Measurements from ENCODE around the gene SLC26A2.
A peak's percentile ranks its signal among the peaks of the same experiment; 100 is the strongest.

Gene SLC26A2

GRCh38 chr5:149960272-149961185 lies at the start of gene SLC26A2:
TSS of gene SLC26A2 (plus strand) at chr5:149960758. CDS start at chr5:149977653, 16,895 bp downstream.
- peak; percentile 81 for DNase-seq

DNA sequence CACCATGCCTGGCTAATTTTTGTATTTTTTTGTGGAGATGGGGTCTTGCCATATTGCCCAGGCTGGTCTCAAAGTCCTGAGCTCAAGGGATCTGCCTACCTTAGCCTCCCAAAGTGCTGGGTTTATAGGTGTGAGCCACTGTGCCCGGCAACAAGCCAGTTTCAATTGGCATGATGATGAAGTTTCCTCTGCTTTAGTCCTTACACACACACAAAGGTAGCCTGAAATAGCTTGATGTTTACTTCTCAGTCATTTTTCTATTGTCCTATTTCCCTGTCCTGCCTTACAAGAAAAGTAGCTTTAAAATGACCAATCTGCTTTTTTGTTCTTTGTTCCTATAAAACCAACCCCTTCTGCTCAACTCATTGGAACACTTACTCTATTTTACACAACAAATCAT lies 49.5 kb upstream of the SLC26A2 start:
- DNase-seq: no peak

DNA sequence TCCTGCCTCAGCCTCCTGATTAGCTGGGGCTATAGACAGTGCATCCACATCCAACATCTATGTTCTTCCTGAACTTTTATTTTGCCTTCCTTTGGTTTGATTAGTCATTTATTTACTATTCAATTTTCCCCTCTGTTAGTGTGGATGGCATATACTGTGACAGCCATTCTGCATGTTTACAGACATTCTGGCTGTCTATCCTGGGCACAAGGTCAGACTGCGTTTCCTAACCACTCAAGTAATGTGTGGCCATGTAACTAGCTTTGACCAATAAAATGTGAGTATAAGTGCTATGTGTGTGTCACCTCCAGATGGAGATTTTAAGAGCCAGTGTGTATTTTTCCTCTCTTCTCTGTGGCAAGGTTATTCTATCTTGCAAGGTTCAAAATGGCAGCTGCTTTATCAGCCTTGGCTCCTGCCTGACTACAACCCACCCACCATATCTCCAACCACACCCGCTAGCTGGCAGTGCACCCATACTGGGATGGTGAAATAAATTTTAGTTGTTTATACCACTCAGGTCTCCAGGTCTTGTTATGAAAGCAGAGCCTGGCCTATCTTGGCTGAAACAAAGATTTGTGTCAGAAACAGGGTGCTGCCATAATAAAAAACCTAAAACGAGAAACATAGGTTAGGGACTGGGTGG lies 48.2 kb upstream of the SLC26A2 start:
- DNase-seq: no peak

DNA sequence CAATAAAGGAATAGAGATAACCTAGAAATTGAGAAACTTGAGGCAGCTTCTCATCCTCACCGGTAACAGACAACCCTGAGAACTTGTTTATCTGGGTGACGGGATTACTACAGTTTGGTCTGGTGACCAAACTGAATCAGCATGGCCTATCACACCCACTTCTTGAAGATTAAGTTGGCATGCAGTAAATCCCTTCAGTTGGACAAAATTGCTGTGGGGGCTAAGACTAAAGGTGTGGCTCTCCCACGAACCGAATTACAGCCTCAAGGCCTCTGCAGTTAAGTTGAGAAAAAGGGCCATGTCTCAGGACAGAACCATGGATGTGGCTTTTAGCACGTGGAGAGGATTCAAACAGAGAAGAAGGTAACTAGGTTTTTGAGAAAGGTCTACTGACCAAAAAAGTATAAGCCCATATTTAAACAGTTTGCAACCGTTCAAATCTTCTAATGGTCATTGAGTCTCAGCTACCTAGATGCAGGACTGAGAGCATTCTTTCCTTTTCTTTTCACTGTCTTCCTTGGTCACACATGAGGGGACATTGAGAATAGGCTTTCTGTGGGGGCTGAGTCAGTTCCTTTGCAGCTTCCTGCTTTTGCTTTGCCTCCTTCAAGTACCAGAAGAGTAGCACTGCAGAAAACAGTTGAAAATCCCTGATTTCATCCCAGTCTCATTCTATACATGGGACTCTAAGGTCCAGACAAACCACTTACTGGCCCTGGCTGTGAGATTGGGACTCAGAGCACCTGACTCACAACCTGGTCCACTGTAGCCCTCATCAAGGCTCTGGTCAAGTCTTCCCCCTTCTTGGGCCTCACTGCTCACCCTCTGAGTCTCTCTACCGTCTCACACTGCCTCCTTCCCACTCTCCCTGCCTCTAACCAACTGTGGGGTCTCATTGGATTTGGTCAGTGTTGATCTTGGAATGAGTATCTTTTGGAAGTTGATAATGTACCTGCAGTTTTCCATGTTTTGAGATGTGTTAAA lies 46.8 kb upstream of the SLC26A2 start:
- no peak for DNase-seq

GRCh38 chr5:149915392-149916260 lies 44.9 kb upstream of the SLC26A2 start:
- no peak for DNase-seq

- no peak for DNase-seq
Measured at GRCh38 chr5:149916334-149917072, 44.1 kb upstream of the SLC26A2 start.

GRCh38 chr5:149917073-149917676 lies 43.4 kb upstream of the SLC26A2 start:
- DNase-seq: no peak

DNA sequence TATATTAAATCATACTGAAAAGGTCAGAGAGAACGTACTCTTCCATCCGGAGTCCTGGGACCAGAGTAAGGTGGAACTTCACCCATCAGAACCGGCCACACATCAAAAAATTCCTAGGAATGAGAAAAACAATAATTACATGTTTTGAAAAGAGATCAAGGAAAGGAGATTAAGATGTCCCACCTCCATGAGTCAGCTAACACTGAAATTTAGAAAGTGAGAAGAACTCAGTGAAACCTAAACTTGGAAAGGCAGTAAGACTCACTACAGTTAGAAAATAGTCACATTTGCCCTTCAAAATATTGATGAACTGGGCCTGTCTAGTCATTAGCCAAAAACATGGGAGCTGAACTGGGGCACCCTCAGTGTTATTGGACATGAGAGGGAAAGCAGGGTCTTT lies 39.0 kb upstream of the SLC26A2 start:
- no peak for DNase-seq

DNA sequence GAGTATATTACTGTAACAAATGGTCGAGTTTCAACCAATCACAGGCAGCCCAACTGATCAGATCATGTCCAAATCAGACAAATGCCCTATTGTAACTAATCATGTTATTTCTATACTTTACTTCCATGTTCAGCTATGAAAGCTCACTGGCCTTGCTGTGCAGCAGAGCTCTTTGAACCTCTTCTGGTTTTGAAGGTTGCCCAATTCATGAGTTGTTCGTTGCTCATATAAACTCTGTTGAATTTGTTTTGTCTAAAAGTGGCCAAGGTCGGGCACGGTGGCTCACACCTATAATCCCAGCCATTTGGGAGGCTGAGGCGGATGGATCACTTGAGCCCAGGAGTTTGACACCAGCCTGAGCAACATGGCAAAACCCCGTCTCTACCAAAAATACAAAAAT lies 37.6 kb upstream of the SLC26A2 start:
- DNase-seq: no peak

- DNase-seq: no peak
Measured at GRCh38 chr5:149924486-149924885, 36.1 kb upstream of the SLC26A2 start.

GRCh38 chr5:149930043-149930748 lies 30.4 kb upstream of the SLC26A2 start:
- no peak for DNase-seq

DNA sequence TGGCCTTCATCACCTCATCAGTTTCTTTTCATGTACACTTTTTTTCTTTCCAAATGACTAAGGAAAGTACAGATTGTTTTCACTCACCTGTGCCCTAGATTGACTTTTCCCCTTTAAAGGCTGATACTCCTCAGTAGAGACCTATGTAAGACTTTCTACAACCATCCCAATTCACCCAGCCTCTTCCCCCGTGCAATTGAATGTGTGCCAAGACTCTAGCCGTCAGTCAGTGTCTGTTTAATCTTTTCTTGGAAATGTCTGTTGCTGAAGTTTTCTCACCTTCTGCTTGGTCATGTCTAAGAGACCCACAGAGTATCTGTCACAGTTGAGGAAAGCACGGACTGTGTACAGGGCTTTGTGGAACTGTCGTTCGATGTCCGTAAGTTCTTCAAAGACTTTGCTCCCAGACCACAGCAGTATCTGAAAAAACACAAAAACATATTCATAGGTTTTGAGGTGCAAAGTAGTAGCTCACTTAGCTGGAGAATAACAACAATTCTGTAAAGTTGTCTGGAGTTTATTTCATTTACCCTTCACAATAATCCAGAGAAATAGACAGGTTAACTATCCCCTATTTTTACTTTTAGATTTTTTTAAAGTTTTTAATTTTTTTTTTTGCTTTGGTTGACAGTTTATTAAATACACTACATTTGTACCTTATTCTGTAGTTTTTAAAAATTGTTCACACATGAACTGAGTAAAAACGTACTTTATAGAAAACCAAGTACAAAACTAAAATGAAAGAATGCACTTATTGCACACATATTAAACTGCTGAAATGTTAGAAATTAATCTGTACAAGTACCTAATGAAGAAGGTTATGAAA lies 29.6 kb upstream of the SLC26A2 start:
- no peak for DNase-seq

GRCh38 chr5:149931992-149932436 lies 28.5 kb upstream of the SLC26A2 start:
- DNase-seq: no peak

DNA sequence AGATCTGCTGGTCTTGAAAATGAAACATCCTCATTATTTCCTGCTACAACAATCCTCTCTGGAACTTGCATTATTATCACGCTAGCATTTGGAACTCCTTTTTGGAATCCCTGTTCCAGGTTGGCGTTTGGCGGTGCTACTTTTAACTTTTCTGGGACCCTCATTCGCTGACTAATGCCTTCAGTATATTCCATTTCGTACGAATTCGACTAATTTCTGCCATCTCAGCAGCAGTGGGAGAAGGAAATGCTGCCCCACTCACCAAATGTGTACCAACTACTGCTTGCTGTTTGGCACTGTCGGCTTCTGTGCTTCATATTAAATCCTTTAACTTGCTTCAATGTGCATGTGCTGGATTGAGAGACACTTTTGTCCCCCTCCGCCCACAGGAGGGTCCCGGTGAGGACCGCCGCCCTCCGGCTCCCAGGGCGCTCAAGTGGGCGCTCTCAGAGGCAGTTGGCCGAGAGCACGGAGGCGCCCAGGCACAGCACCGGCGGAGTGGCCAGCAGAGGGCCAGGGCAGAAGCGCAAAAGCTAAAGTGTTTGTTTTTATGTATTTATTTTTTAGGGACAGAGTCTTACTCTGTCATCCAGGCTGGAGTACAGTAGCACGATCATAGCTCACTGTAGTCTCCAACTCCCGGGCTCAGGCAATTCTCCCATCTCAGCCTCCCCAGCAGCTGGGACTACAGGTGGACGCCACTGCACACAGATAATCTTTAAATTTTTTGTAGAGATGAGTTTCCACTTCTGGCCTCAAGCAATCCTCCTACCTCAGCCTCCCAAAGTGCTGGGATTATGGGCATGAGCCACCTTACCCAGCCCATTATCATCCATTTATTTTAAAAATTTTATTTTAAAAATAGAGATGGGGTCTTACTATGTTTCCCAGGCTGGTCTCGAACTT lies 27.9 kb upstream of the SLC26A2 start:
- no peak for DNase-seq

DNA sequence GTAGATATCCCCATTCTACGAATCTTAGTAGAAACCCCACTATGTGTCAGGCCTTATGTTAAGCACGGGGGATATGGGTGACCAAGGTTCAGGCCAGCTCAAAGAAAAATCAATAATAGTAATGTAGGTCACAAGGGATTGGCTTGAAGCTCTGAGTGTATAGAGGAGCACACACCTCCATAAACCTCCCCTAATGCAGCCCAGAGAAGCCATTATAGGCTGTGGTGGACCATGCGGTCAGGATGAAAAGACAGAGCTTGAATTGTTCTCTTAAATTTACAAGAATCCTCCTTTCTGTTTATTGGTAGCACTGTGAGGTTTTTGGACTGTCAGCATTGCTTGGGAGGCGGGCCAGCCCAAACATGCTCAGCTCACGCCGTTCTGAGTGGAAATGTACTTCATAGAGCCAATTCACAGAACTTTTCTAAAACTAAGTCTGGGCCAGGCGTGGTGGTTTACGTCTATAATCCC lies 25.1 kb upstream of the SLC26A2 start:
- DNase-seq: no peak

GRCh38 chr5:149936044-149936699 lies 24.4 kb upstream of the SLC26A2 start:
- no peak for DNase-seq

DNA sequence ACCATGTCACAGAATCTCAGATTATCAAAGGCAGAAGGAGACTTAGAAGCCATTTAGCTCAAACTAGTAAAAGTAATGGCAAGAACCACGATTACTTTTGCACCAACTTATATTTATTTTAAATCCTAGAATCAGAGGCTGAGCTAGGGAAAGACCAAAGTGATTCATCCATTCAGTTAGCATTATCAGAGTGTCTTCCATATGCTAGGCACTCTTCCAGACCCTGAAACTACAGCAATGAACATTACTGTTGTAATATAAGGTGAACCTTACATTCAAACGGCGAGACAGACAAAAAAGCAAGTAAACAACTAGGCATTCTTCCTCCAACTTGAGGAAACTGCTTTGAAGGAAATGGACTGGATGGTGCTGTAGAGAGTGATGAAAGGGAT lies 23.9 kb upstream of the SLC26A2 start:
- no peak for DNase-seq
